GM18867 (cell line): ENCODE results near the gene CAD.
A peak's percentile ranks its signal among the peaks of the same experiment; 100 is the strongest.
"Not testable (repeated sequence)": the region's sequence is repeated elsewhere in the genome, so short reads cannot be mapped to it uniquely, and the experiment has no call there.

Experiments
- ATAC-seq: cut with Tn5 transposase; IDR thresholded peaks from one replicate; pipeline ENCODE4 v1.9.1; 2021; ENCODE audit warnings: mild to moderate bottlenecking, moderate library complexity; ENCODE audit not compliant: unreplicated experiment

Gene CAD

DNA sequence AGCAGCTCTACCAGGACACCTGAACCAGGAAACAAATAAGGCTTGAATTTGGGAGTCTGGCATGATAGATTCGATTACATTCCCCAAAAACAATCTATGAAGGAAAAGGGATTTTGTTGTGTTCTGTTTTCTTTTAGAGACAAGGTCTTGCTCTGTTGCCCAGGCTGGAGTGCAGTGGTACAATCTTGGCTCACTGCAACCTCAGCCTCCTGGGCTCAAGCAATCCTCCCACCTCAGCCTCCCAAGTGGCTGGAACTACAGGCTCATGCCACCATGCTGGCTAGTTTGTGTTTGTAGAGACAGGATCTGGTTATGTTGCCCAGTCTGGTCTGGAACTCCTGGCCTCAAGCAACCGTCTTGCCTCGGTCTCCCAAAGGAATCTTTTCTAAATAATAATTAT lies 19.1 kb upstream of the CAD start:
- ATAC-seq = not testable (repeated sequence)

DNA sequence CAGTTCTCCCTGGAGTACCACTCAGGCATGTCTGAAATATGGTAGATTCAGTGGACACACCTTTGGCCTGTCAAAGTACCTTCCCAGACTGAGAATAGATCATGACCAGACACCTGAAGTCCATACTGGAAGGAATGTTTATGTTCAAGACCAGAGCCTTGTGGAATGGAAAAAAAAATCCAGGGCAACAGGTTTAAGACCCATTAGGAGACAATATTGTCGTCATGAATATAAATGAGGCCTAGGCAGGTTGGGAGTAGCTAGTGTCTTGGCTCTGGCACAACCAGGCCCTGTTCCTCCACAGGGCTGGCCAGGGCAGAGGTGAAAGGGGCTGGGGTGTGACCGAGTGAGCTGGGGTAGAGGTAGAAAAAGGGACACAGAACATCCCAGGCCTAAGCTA lies 18.5 kb upstream of the CAD start:
- no peak for ATAC-seq

- ATAC-seq = no peak
These were observed 17.9 kb upstream of the CAD start for GRCh38 chr2:27199241-27199640.

- ATAC-seq = no peak
These were observed 15.5 kb upstream of the CAD start for GRCh38 chr2:27201675-27202074.

GRCh38 chr2:27202854-27203253 lies 14.3 kb upstream of the CAD start:
- ATAC-seq = no peak

DNA sequence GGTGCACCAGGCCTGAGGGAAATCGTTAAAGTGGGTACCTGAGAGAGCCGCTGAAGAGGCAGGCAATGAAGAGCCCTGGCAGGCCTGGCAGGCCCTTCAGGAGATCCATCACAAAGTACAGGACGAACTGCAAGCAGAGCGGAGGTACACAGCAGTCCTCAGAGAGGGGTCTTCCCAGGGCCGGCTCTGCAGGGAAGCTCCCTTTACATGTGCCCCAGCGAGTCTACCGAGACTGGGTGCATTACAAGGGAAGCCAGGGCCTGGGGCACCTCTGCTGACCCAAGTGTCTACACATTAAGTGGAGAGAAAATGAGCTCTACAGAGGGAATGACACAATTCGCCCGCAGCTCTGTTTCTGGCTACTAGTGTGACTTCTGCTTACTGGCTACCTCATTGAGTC lies 13.4 kb upstream of the CAD start:
- ATAC-seq = no peak

GRCh38 chr2:27204566-27204965 lies 12.6 kb upstream of the CAD start:
- no peak for ATAC-seq

GRCh38 chr2:27205206-27205605 lies 12.0 kb upstream of the CAD start:
- ATAC-seq = no peak

- ATAC-seq = no peak
These were observed 10.8 kb upstream of the CAD start for GRCh38 chr2:27206346-27206745.

DNA sequence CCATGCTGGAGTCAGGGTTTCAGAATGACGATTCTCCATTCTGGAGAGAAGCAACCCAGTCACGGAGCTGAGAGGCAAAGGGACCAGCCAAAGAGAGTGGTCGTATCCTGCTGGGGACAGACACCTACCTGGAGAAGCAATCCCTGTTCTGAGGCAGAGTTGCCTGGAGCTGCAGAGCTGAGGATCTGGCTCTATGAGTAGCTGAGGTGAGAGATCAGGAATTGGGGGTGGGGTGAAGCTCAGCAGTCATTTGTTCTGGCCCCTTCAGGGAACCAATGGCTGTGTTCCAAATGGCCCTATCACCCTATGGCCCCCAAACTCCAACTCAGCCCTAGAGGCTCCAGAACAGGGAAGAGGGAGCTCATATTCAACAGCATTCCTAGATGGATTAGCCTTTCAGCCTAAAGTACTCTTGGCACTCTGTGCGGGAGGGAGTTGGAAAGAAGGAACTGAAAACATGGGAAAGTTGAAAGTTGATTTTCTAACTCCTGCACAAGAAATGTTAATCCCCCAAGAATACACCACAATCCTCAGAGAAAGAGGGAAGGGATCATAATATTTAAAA lies 8.6 kb upstream of the CAD start:
- no peak for ATAC-seq

DNA sequence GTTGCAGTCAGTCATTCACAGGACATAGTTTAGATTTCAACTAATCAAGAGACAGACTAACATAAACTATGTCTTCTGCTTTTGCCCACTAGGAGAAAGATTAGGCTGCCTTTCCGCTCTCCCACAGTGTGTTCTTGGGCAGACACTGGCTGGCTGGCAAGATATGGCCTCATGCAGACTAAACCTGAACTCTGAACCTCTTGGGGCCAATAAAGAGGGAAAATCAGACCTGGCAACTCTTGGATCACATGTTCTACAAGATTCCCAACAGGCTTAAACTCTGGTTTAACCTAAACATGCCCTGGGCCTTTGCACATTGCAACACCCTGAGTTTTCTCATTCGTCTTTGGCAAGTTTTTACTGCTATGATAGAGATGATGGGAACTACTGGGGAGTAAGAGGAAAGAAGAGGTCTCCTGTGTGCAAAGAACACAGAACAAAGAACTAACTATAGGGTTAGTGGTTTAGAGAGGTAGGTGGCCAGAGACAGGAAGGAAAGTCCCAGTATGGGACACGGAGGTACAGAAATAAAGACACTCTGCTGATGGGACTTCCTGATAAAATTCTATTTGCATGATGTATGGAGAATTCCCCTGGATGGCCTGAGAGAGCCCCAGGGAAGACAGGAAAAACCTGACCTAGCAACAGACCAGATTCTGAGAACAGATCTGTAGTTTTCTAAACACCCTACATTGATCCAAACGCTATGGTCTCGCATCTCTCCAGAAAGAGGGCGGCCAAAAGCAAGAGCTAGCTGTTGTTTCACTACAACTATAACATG lies 7.4 kb upstream of the CAD start:
- no peak for ATAC-seq

DNA sequence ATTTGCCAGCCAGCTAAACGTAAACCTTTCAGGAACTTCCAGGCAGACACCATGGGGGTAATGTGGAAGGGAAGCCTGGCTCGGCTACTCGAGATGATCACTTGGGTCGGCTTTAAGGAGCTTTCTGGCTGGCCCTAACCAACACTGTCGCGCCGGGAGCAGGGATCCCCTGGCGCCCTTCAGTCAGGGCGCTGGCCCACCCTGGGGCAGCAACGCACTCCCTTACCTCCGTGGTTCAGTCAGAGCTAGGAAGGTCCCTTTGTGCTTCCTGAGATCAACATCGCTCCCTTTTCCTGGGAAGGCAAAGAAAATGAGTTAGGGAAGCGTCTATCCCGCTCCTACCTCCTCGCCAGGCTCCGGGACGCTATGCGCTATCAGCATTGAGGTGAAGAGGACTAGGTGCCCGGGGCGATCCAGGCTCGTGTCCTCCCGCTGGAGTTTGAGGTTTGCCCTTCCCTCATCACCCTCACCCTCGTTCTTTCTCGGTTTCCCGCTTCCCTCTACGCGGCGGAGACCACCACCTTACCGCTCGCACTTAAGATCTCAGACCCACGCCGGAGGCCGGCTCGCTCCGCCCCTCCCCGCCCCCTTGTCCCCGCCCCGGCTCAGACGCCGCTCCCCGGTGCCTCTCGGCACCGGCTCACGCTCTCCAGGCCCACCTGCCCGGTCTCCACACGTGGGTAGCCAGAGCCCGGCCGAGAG lies 5.8 kb upstream of the CAD start:
- no peak for ATAC-seq

- ATAC-seq = peak; percentile 83
These were observed 5.1 kb upstream of the CAD start, which contains the start of the genes ATRAID and SLC5A6 for GRCh38 chr2:27211943-27212625. Gene ATRAID, plus strand, starts transcription at chr2:27212041. Its CDS starts 328 bp downstream, at chr2:27212369. Gene SLC5A6, minus strand, starts transcription at chr2:27212268. Its CDS starts 4,618 bp downstream, at chr2:27207650.

DNA sequence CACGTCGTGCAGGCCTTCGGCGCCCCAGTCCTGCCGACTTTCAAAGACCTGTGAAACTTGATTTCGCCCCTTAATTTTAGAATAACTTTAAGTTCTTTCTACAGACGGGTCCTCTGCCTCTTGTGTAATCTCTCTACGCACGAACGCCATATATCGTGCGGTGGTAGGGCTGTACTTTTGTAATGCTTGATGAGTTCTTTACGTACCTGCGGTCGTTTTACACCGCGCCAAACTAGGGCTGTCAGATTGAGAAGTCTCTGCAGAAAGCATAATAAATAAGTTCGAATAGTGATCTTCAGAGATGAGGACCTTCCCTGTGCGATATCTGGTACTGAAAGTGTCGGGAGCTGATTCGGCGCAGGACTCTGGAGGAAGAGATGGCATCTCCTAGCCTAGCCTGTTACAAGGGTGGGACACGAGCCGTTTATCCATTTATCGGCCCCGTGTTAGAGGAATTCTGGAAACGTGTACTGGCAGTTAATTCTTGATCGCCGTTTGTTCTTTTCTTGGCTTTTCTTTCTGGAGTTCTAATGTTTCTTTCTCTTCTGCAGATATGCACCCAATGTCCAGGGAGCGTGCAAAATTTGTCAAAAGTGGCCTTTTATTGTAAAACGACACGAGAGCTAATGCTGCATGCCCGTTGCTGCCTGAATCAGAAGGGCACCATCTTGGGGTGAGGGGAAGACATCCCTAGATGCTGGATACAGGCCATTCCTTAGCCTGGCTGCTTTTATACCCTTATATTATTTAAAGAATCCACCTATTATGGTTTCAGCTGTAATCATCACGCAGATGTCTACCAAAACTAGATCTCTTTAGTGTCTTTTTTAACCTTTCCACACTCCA lies 4.3 kb upstream of the CAD start:
- ATAC-seq = peak; percentile 9

DNA sequence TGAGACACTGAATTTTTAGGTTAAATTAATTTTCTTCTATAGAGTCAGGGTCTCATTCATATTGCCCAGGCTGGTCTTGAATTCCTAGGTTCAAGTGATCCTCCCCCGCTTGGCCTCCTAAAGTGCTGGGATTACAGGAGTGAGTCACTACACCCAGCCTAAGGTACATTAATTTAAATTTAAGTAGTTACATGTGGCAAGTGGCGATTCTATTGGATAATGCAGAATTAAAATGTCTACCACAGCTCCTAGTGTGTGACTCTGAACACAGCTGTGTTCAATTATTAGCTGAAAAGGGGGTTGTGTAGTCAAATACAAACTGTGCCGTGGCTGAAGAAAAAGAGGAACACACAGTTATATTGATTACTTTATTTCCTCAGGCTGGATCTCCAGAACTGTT lies 2.2 kb upstream of the CAD start:
- ATAC-seq = no peak

- ATAC-seq = no peak
These were observed 592 bp upstream of the CAD start for GRCh38 chr2:27216416-27217137.

DNA sequence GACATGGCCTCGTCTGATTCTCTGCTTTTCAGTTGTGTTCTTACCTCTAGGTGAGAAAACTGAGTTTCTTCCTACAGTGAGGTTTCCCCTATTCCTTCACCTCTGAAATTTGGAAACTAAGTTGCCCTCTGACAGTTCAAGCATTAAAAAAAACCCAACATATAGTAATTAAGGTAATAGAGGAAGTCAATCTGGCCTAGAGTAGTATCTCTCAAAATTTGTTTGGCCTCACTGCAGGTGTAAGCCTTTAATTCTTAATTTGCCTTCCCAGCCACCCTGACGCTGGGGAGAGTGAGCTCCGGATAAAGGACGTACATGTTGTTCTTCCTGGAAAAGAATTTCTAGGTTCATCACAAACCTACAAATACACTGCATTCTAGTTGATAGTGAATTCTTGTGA lies 1.4 kb downstream of the CAD start:
- no peak for ATAC-seq

- no peak for ATAC-seq
These were observed 1.9 kb downstream of the CAD start for GRCh38 chr2:27219091-27219490.

GRCh38 chr2:27220091-27220490 lies 2.9 kb downstream of the CAD start:
- ATAC-seq = no peak

DNA sequence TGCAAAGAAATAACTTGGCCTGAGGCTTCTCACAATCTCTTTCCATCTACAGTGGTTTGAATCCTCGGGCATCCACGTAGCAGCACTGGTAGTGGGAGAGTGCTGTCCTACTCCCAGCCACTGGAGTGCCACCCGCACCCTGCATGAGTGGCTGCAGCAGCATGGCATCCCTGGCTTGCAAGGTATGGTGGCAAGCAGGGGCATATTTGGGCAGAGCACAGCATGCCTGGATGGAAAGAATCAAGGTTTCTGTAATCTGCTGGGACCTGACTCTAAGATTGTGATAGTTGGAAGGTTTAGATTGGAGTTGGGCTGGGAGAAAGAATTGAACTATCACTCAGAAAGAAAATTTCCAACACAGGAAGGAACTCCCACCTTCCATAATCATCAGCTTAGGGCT lies 4.0 kb downstream of the CAD start:
- no peak for ATAC-seq
